ENCODE measurements around the gene RPS27. TPM values are rescaled to one million over a fixed set of nuclear protein-coding genes. Genes with fewer than 3 reads are reported as not detected.
"Not testable (repeated sequence)": the region's sequence is repeated elsewhere in the genome, so short reads cannot be mapped to it uniquely, and the experiment has no call there.

RPS27 gene
- total RNA-seq, 2 donors from 2014 or later, result 1,800 to 2,084 TPM

- peaks cover 45% of the 10 kb centered on the region for H3K36me3 ChIP-seq (ENCODE audit: control insufficient read depth, insufficient read depth, low read length)
- H3K9me3 ChIP-seq (ENCODE audit: control insufficient read depth, low read length), result no peaks in the 10 kb centered on the region
- no peak overlapping the region for H3K27ac ChIP-seq (ENCODE audit: low read depth, low read length)
- Mint-ChIP-seq H3K9me3 (peaks cover 4% of the 10 kb centered on the region), H3K27ac (peak overlapping the region; percentile 99), H3K27me3 (ENCODE audit: insufficient read depth) (no peaks in the 10 kb centered on the region), H3K36me3 (ENCODE audit: low read depth) (peaks cover 45% of the 10 kb centered on the region), H3K4me3 (peak overlapping the region; percentile 95), H3K4me1 (peaks cover 11% of the 10 kb centered on the region)
- H3K9ac ChIP-seq (ENCODE audit: extremely low read depth, low read length, poor library complexity, severe bottlenecking), result peak overlapping the region; percentile 94
- H3K4me3 ChIP-seq (ENCODE audit: low read length), result peak overlapping the region; percentile 99
- no peaks in the 10 kb centered on the region for H3K4me1 ChIP-seq (ENCODE audit: control insufficient read depth, insufficient read depth, low read length)
- DNase-seq, result no peak
- no peak for TF ChIP-seq CTCF (conservative IDR thresholded peaks at IDR 0.05)
- no peaks in the 10 kb centered on the region for H3K27me3 ChIP-seq (ENCODE audit: control insufficient read depth, insufficient read depth, low read length, poor library complexity, severe bottlenecking)
- WGBS, 2 experiments (ENCODE audit: insufficient coverage in 1 of 2, insufficient read length in 1 of 2), result 93 to 100% methylated on average over 1 to 2 of the region's 2 CpGs
Observed at GRCh38 chr1:153991806-153992205, 1.2 kb downstream of the RPS27 start.

- peaks cover 10% of the 10 kb centered on the region for H3K4me1 Mint-ChIP-seq
- TF ChIP-seq CTCF (conservative IDR thresholded peaks at IDR 0.05), result no peak
Observed at GRCh38 chr1:153995202-153995601, 4.6 kb downstream of the RPS27 start.

GRCh38 chr1:153995640-153996039 lies 5.1 kb downstream of the RPS27 start:
- Histone ChIP-seq H3K27me3 (ENCODE audit: control insufficient read depth, insufficient read depth, low read length, poor library complexity, severe bottlenecking) (no peaks in the 10 kb centered on the region), H3K4me1 (ENCODE audit: control insufficient read depth, insufficient read depth, low read length) (no peaks in the 10 kb centered on the region), H3K36me3 (ENCODE audit: control insufficient read depth, insufficient read depth, low read length) (peaks cover 45% of the 10 kb centered on the region), H3K9me3 (ENCODE audit: control insufficient read depth, low read length) (no peaks in the 10 kb centered on the region), H3K4me3 (ENCODE audit: low read length) (no peak overlapping the region), H3K9ac (ENCODE audit: extremely low read depth, low read length, poor library complexity, severe bottlenecking) (no peak overlapping the region), H3K27ac (ENCODE audit: low read depth, low read length) (no peak overlapping the region)
- Mint-ChIP-seq H3K27me3 (ENCODE audit: insufficient read depth) (no peaks in the 10 kb centered on the region), H3K36me3 (ENCODE audit: low read depth) (peaks cover 45% of the 10 kb centered on the region), H3K9me3 (peaks cover 4% of the 10 kb centered on the region), H3K27ac (no peak overlapping the region), H3K4me3 (no peak overlapping the region), H3K4me1 (peaks cover 10% of the 10 kb centered on the region)
- TF ChIP-seq CTCF (conservative IDR thresholded peaks at IDR 0.05), result no peak
- 95 to 97% methylated on average over 11 of the region's 11 CpGs for WGBS, 2 experiments (ENCODE audit: insufficient coverage in 1 of 2, insufficient read length in 1 of 2)
- DNase-seq, result no peak

More at GRCh38 chr1:153995202-153995601, 4.6 kb downstream of the RPS27 start:
- Mint-ChIP-seq H3K27me3 (ENCODE audit: insufficient read depth) (no peaks in the 10 kb centered on the region), H3K9me3 (peaks cover 4% of the 10 kb centered on the region), H3K4me3 (no peak overlapping the region), H3K27ac (no peak overlapping the region), H3K36me3 (ENCODE audit: low read depth) (peaks cover 45% of the 10 kb centered on the region)
- Histone ChIP-seq H3K9me3 (ENCODE audit: control insufficient read depth, low read length) (no peaks in the 10 kb centered on the region), H3K27me3 (ENCODE audit: control insufficient read depth, insufficient read depth, low read length, poor library complexity, severe bottlenecking) (no peaks in the 10 kb centered on the region), H3K4me1 (ENCODE audit: control insufficient read depth, insufficient read depth, low read length) (no peaks in the 10 kb centered on the region), H3K36me3 (ENCODE audit: control insufficient read depth, insufficient read depth, low read length) (peaks cover 45% of the 10 kb centered on the region), H3K9ac (ENCODE audit: extremely low read depth, low read length, poor library complexity, severe bottlenecking) (no peak overlapping the region), H3K27ac (ENCODE audit: low read depth, low read length) (no peak overlapping the region), H3K4me3 (ENCODE audit: low read length) (no peak overlapping the region)
- no peak for DNase-seq
- whole genome bisulfite sequencing, 2 experiments (ENCODE audit: insufficient coverage in 1 of 2, insufficient read length in 1 of 2), result 96 to 100% methylated on average over 2 to 3 of the region's 3 CpGs

- H3K4me3 ChIP-seq (ENCODE audit: low read length); H3K4me1 Mint-ChIP-seq; H3K27me3 Mint-ChIP-seq (ENCODE audit: insufficient read depth); H3K4me1 ChIP-seq (ENCODE audit: control insufficient read depth, insufficient read depth, low read length); H3K27me3 ChIP-seq (ENCODE audit: control insufficient read depth, insufficient read depth, low read length, poor library complexity, severe bottlenecking); H3K27ac ChIP-seq (ENCODE audit: low read depth, low read length); H3K9ac ChIP-seq (ENCODE audit: extremely low read depth, low read length, poor library complexity, severe bottlenecking); H3K9me3 Mint-ChIP-seq; H3K4me3 Mint-ChIP-seq; DNase-seq; H3K27ac Mint-ChIP-seq; H3K9me3 ChIP-seq (ENCODE audit: control insufficient read depth, low read length): not testable (repeated sequence)
- H3K36me3 Mint-ChIP-seq (ENCODE audit: low read depth), result peaks cover 35% of the 10 kb centered on the region
- H3K36me3 ChIP-seq (ENCODE audit: control insufficient read depth, insufficient read depth, low read length), result peaks cover 35% of the 10 kb centered on the region
- 94 to 95% methylated on average over 6 to 8 of the region's 10 CpGs for WGBS, 2 experiments (ENCODE audit: insufficient coverage in 1 of 2, insufficient read length in 1 of 2)
Observed at GRCh38 chr1:153996882-153997281, 6.3 kb downstream of the RPS27 start.

All from endodermal cell (in vitro differentiated cells).